ENCODE results near the gene UTRN. TPM values are rescaled to one million over a fixed set of nuclear protein-coding genes. Genes with fewer than 3 reads are reported as not detected.

UTRN gene
- total RNA-seq, 1 experiment from 2014 or later = 79.7 TPM

GRCh38 chr6:144295211-144295610 lies 10.1 kb downstream of the UTRN start:
- Mint-ChIP-seq H3K9me3 (peaks cover 0 to 6% of the 10 kb centered on the region in 2 experiments; a peak in 1 of 5 replicates), H3K4me3 (no peak overlapping the region), H3K36me3 (ENCODE audit: insufficient read depth in 1 of 3, low read depth in 3 of 3) (peaks cover 20 to 25% (median 22%) of the 10 kb centered on the region in 3 experiments), H3K27ac (no peak overlapping the region), H3K27me3 (ENCODE audit: low read depth) (no peaks in the 10 kb centered on the region), H3K4me1 (peaks cover 4 to 7% of the 10 kb centered on the region in 2 experiments)
- Histone ChIP-seq H3K4ac (ENCODE audit: low read depth, low read length) (no peak overlapping the region), H3K79me1 (ENCODE audit: insufficient read depth, low read depth, low read length, poor library complexity, severe bottlenecking) (no peaks in the 10 kb centered on the region), H3K9ac (ENCODE audit: extremely low read depth, insufficient read length, low read length) (no peak overlapping the region), H3T11ph (ENCODE audit: low read length) (no peak overlapping the region), H2AK5ac (ENCODE audit: insufficient read length, low read length) (no peak overlapping the region), H3K27me3 (ENCODE audit: insufficient read depth, low read length) (no peaks in the 10 kb centered on the region), H2BK12ac (ENCODE audit: insufficient read length, low read depth, low read length) (no peak overlapping the region), H3K18ac (ENCODE audit: insufficient read length, low read depth, low read length) (no peak overlapping the region), H4K91ac (ENCODE audit: insufficient read length, low read depth, low read length) (no peak overlapping the region), H3K14ac (ENCODE audit: insufficient read depth, low read length) (no peak overlapping the region), H4K20me1 (ENCODE audit: control insufficient read depth, insufficient read depth, insufficient read length) (no peaks in the 10 kb centered on the region), H3K4me1 (ENCODE audit: insufficient read depth, low read length) (no peaks in the 10 kb centered on the region), H2BK5ac (ENCODE audit: insufficient read length, low read length) (no peak overlapping the region), H3K23ac (ENCODE audit: insufficient read length, low read depth, low read length) (no peak overlapping the region), H2BK120ac (ENCODE audit: low read depth, low read length, poor library complexity, severe bottlenecking) (no peak overlapping the region), H3K56ac (ENCODE audit: insufficient read length, low read depth, low read length) (no peak overlapping the region), H3K27ac (ENCODE audit: insufficient read length, low read depth, low read length) (no peak overlapping the region), H2BK20ac (ENCODE audit: low read depth, low read length, poor library complexity, severe bottlenecking) (no peak overlapping the region), H3K9me3 (ENCODE audit: control insufficient read depth, low read depth, low read length) (no peaks in the 10 kb centered on the region), H4K8ac (replicated peaks; ENCODE audit: insufficient read length, low read depth, low read length) (no peak overlapping the region), H4K5ac (ENCODE audit: insufficient read length, low read depth, low read length) (no peak overlapping the region), H3K79me2 (ENCODE audit: insufficient read depth, low read length) (no peaks in the 10 kb centered on the region), H2BK15ac (ENCODE audit: low read depth, low read length) (no peak overlapping the region), H2AFZ (ENCODE audit: low read length) (no peak overlapping the region), H3K23me2 (ENCODE audit: insufficient read length, low read depth, low read length, poor library complexity, severe bottlenecking) (no peaks in the 10 kb centered on the region), H3K4me2 (ENCODE audit: insufficient read depth, insufficient read length, low read length) (no peak overlapping the region)
- no peak for DNase-seq
- no CpG with 5 or more reads among the region's 2 CpGs for WGBS (ENCODE audit: extremely low coverage, insufficient read length, low lambda C conversion rate)
- TF ChIP-seq CTCF (conservative IDR thresholded peaks at IDR 0.05) = no peak
